GM23338 (cell line): ENCODE data around the gene AKAP9. TPM values are rescaled to one million over a fixed set of nuclear protein-coding genes. Genes with fewer than 3 reads are reported as not detected.

Experiments
- ATAC-seq: fragments of 200-7000 bp; cut with Tn5 transposase; 3 replicates; pipeline ENCODE4 v1.9.1; 2020
- DNase-seq: peaks from one replicate; pipeline ENCODE4 v3.0.0-alpha.2; 2015; ENCODE audit warnings: low spot score
- H2AFZ ChIP-seq: fragments of 200-600 bp; sonication (generic); 2 replicates; pipeline ENCODE4 v1.8.0; 2016; ENCODE audit warnings: antibody characterized with exemption, mild to moderate bottlenecking, moderate library complexity
- H3F3A ChIP-seq: fragments of 200-600 bp; sonication (generic); replicated peaks from 2 replicates; pipeline ENCODE4 v1.8.0; 2017; ENCODE audit warnings: antibody characterized with exemption, mixed run types, low read depth
- H3K27ac ChIP-seq: fragments of 200-600 bp; sonication (generic); 2 replicates; pipeline ENCODE4 v1.6.1; 2016; ENCODE audit warnings: low read depth
- H3K27me3 ChIP-seq: fragments of 200-600 bp; sonication (generic); 2 replicates; pipeline ENCODE4 v1.8.0; 2016; ENCODE audit warnings: mild to moderate bottlenecking, mixed run types, moderate library complexity; ENCODE audit not compliant: insufficient read depth
- H3K36me3 ChIP-seq: fragments of 200-600 bp; sonication (generic); 2 replicates; pipeline ENCODE4 v1.8.0; 2016; ENCODE audit warnings: mild to moderate bottlenecking; ENCODE audit not compliant: insufficient read depth
- H3K4me1 ChIP-seq: fragments of 200-600 bp; sonication (generic); 2 replicates; pipeline ENCODE4 v1.8.0; 2016; ENCODE audit warnings: mild to moderate bottlenecking, moderate library complexity; ENCODE audit not compliant: insufficient read depth
- H3K4me2 ChIP-seq: fragments of 200-600 bp; sonication (generic); 2 replicates; pipeline ENCODE4 v1.7.1; 2017; ENCODE audit warnings: mixed run types
- H3K4me3 ChIP-seq: fragments of 200-600 bp; sonication (generic); 2 replicates; pipeline ENCODE4 v1.6.1; 2016; ENCODE audit warnings: mixed run types
- H3K79me2 ChIP-seq: fragments of 200-600 bp; sonication (generic); replicated peaks from 2 replicates; pipeline ENCODE4 v1.8.0; 2017; ENCODE audit warnings: mild to moderate bottlenecking; ENCODE audit not compliant: insufficient read depth
- H3K9me2 ChIP-seq: fragments of 200-600 bp; sonication (generic); 2 replicates; pipeline ENCODE4 v1.8.0; 2017; ENCODE audit not compliant: insufficient read depth
- H4K20me1 ChIP-seq: fragments of 200-600 bp; sonication (generic); replicated peaks from 2 replicates; pipeline ENCODE4 v1.8.0; 2017; ENCODE audit warnings: mild to moderate bottlenecking; ENCODE audit not compliant: insufficient read depth
- H3K27ac Mint-ChIP-seq: 2 replicates; pipeline ENCODE4 v1.8.0; 2020; ENCODE audit warnings: inconsistent platforms, mild to moderate bottlenecking, moderate library complexity, mixed read lengths
- H3K27me3 Mint-ChIP-seq: 3 replicates; pipeline ENCODE4 v1.8.0; 2022; ENCODE audit warnings: low read depth, mild to moderate bottlenecking, moderate library complexity, mixed read lengths, inconsistent platforms; ENCODE audit not compliant: insufficient read depth, poor library complexity
- H3K36me3 Mint-ChIP-seq: 3 replicates; pipeline ENCODE4 v1.8.0; 2021; ENCODE audit warnings: low read depth, mild to moderate bottlenecking, inconsistent platforms, moderate library complexity, mixed read lengths
- H3K4me1 Mint-ChIP-seq: 3 replicates; pipeline ENCODE4 v1.8.0; 2020; ENCODE audit warnings: mild to moderate bottlenecking, inconsistent platforms, mixed read lengths
- H3K4me3 Mint-ChIP-seq: 3 replicates; pipeline ENCODE4 v1.8.0; 2021; ENCODE audit warnings: moderate library complexity, mild to moderate bottlenecking, inconsistent platforms, mixed read lengths
- H3K9me3 Mint-ChIP-seq: 3 replicates; pipeline ENCODE4 v1.8.0; 2020; ENCODE audit warnings: moderate library complexity, mild to moderate bottlenecking, inconsistent platforms, mixed read lengths
- CTCF ChIP-seq, 2 experiments: fragments of 200-600 bp in 1 of 2; sonication (generic) in 1 of 2; conservative IDR thresholded peaks; 2 replicates each; pipeline versions ENCODE4 v1.5.1 to v1.6.1; 2016 to 2017; ENCODE audit warnings: antibody characterized with exemption in 2 of 2, low read depth in 2 of 2, mild to moderate bottlenecking in 2 of 2, moderate library complexity in 1 of 2
- ETS1 ChIP-seq: IDR thresholded peaks from 2 replicates; pipeline ENCODE4 v1.6.1; 2016; ENCODE audit warnings: antibody characterized with exemption
- EZH2 ChIP-seq: fragments of 200-600 bp; sonication (generic); IDR thresholded peaks from one replicate; pipeline ENCODE4 v1.8.0; 2017; ENCODE audit warnings: antibody characterized with exemption, mild to moderate bottlenecking, low read depth; ENCODE audit not compliant: unreplicated experiment
- EZH2phosphoT487 ChIP-seq: fragments of 200-600 bp; sonication (generic); IDR thresholded peaks from one replicate; pipeline ENCODE4 v1.8.1; 2018; ENCODE audit warnings: antibody characterized with exemption; ENCODE audit not compliant: unreplicated experiment
- NANOG ChIP-seq: IDR thresholded peaks from 2 replicates; pipeline ENCODE4 v1.6.1; 2016; ENCODE audit warnings: antibody characterized with exemption, borderline replicate concordance
- REST ChIP-seq: IDR thresholded peaks from one replicate; pipeline ENCODE4 v1.6.1; 2018; ENCODE audit warnings: antibody characterized with exemption; ENCODE audit not compliant: unreplicated experiment
- STAT1 ChIP-seq: IDR thresholded peaks from one replicate; pipeline ENCODE4 v1.6.1; 2016; ENCODE audit warnings: antibody characterized with exemption; ENCODE audit not compliant: unreplicated experiment
- ZNF331 ChIP-seq: fragments of 250-450 bp; sonication (Bioruptor Pico); IDR thresholded peaks from 2 replicates; pipeline ENCODE4 v1.5.0; 2020; ENCODE audit warnings: low read depth, mild to moderate bottlenecking, moderate library complexity
- ZNF462 ChIP-seq: fragments of 250-450 bp; sonication (Bioruptor Pico); IDR thresholded peaks from 2 replicates; pipeline ENCODE4 v1.5.0; 2020; ENCODE audit warnings: mild to moderate bottlenecking, moderate library complexity
- polyA plus RNA-seq: library from polyadenylated mRNA; unstranded; fragments of >200 nt; fragmentation: Nextera tagmentation; extraction: Ambion mirVana; gene quantifications from 2 replicates; pipeline ENCODE4 v1.2.1, GENCODE V29; 2016
- total RNA-seq: library from RNA; depleted of rRNA; stranded (reverse); fragments of >200 nt; shearing (Covaris generic); gene quantifications from 2 replicates; pipeline ENCODE4 v1.2.3, GENCODE V29; 2014

The AKAP9 gene
- total and polyA plus RNA-seq, 2 experiments from 2014 or later, result 33.5 to 67.4 TPM

- no peak for TF ChIP-seq ZNF462
- no peak for TF ChIP-seq CTCF (conservative IDR thresholded peaks at IDR 0.05; ENCODE audit: low read depth in 2 of 2)
- no peak for TF ChIP-seq STAT1
Measured at GRCh38 chr7:92149736-92150239, 209.1 kb downstream of the AKAP9 start (continued).

- Mint-ChIP-seq H3K9me3 (no peaks in the 10 kb centered on the region), H3K27ac (no peak overlapping the region), H3K4me3 (no peak overlapping the region), H3K36me3 (no peaks in the 10 kb centered on the region), H3K4me1 (no peaks in the 10 kb centered on the region), H3K27me3 (peaks cover 4% of the 10 kb centered on the region)
- no peak for ATAC-seq
- H3K4me1 ChIP-seq, result no peaks in the 10 kb centered on the region
- H3K27ac ChIP-seq, result no peak overlapping the region
- H3K4me3 ChIP-seq, result no peak overlapping the region
- no peaks in the 10 kb centered on the region for H3K79me2 ChIP-seq
- no peaks in the 10 kb centered on the region for H3K27me3 ChIP-seq
- no peak overlapping the region for H3K4me2 ChIP-seq
- no peaks in the 10 kb centered on the region for H3F3A ChIP-seq
- no peaks in the 10 kb centered on the region for H3K9me2 ChIP-seq
- H3K36me3 ChIP-seq, result no peaks in the 10 kb centered on the region
- no peaks in the 10 kb centered on the region for H4K20me1 ChIP-seq
- DNase-seq, result no peak
- H2AFZ ChIP-seq, result no peak overlapping the region
- TF ChIP-seq NANOG (no peak), STAT1 (no peak), ZNF331 (CRISPR knock-in tag) (no peak), REST (no peak), ETS1 (no peak), CTCF (conservative IDR thresholded peaks at IDR 0.05; ENCODE audit: low read depth in 2 of 2) (no peak), EZH2phosphoT487 (no peak), EZH2 (no peak)
Measured at GRCh38 chr7:92150450-92151017, 209.9 kb downstream of the AKAP9 start.
